NCI-H2227 treated with DMSO at 0.1 percent for 48 hours (cell line): ENCODE data around the gene CEP85L.

Experiments used
- DNase-seq: peaks from one replicate; lab custom pipeline; 2025; lab: John Stamatoyannopoulos, UW

The CEP85L gene

GRCh38 chr6:118621799-118622470 lies 29.5 kb downstream of the CEP85L start:
- DNase-seq: no peak

GRCh38 chr6:118620202-118620601 lies 31.2 kb downstream of the CEP85L start:
- DNase-seq: no peak

- peak; percentile 34 for DNase-seq
Measured at GRCh38 chr6:118618676-118619377, 32.6 kb downstream of the CEP85L start.

DNA sequence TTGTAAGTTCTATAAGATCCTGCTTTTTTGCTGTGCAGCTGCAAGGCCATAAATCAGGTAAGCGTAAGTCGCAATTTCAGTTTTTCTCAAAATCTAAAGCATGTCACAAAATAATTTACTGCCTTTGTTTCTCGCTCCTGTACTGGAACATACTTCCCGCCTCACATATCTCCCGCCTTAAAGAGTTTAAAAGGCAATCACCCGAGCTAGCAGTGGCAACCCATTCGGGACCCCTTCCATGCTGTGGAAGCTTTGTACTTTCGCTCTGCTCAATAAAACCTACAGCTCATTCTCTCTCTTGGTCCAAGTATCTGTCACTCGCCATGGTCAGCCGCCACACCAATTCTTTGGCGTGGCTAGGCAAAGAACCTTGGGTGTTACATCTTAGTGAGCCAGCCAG lies 34.0 kb downstream of the CEP85L start:
- no peak for DNase-seq

- DNase-seq: no peak
Measured at GRCh38 chr6:118611334-118611733, 40.1 kb downstream of the CEP85L start.

DNA sequence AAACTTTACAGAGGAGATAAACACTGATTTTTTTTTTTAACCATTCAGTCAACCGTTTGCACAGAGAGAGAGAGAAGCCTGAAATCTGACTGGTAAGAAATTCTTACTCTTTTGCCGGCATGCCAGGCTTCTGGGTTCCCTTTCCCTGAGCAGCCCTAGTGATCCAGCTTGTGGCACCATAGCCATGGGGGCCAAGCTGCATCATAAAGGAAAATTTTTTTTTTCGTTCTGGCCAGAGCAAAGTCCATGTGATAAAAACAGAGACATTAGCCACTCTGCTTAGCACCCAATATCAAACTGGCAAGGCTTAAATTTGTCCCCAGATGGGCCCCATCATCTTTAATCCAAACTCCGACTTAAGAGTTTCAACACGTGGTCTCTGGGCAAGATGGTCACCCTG lies 44.5 kb downstream of the CEP85L start:
- no peak for DNase-seq

- no peak for DNase-seq
Measured at GRCh38 chr6:118606268-118606667, 45.1 kb downstream of the CEP85L start.

DNA sequence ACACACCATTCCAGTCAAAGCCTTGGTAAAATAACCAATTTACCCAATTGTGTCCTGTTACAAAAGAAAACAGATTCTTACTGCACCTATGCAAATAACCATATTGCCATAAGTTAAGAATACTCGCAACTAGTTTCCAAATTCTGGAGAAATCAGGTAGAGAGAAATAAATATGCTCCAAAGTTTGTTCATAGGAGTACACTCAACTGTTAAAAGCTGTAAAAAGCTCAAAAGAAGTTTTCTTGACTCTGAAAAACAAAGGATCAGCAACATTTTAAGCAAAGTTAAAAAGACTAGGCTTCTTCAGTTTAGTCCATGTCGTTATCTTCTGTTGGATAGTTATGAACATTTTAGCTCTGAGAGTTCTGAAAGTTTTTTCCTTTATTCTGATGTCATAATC lies 48.0 kb downstream of the CEP85L start:
- no peak for DNase-seq

- DNase-seq: no peak
Measured at GRCh38 chr6:118602300-118602699, 49.1 kb downstream of the CEP85L start.

- no peak for DNase-seq
Measured at GRCh38 chr6:118598324-118598723, 53.1 kb downstream of the CEP85L start.

GRCh38 chr6:118597636-118598035 lies 53.8 kb downstream of the CEP85L start:
- DNase-seq: no peak

GRCh38 chr6:118596774-118597320 lies 54.5 kb downstream of the CEP85L start:
- DNase-seq: no peak

DNA sequence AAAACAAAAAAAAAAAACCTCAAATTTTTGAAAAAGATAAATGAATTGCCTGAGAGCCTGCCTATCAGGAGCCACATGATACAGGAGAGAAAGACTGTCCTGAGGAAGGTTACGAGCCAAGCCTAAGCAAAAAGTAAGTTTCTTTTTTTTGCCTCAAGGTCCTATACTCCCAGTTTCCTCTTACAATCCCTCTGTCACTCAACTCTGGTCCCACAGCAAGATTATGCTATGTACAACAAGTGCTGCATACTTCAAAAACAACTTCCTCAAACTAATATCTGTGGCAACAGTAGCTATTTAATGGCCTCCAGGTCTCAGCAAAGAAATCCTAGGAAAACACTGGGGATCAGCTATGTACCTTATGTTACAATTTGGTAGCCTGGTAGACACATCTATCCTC lies 56.5 kb downstream of the CEP85L start:
- no peak for DNase-seq

DNA sequence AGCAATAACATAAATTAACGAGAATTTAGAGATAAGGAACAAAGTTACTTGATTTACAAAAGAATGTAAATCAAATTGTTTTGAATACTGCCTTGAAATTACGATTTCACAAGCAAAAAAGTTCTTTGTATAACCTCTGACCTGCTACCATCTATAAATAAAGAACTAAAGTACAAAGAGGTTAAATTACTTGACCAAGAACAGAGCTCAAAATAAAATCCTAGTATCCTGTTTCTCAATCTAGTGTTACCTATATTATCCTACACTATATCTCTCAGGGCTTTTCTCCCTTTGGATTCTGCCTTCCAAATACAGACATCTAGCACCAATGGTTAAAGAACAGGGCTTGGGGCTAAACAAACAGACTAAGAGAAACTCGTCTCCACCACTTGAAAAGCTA lies 59.5 kb downstream of the CEP85L start:
- no peak for DNase-seq

GRCh38 chr6:118589649-118590365 lies 61.6 kb downstream of the CEP85L start:
- no peak for DNase-seq

GRCh38 chr6:118589186-118589585 lies 62.2 kb downstream of the CEP85L start:
- DNase-seq: no peak

GRCh38 chr6:118588626-118589025 lies 62.8 kb downstream of the CEP85L start:
- no peak for DNase-seq

DNA sequence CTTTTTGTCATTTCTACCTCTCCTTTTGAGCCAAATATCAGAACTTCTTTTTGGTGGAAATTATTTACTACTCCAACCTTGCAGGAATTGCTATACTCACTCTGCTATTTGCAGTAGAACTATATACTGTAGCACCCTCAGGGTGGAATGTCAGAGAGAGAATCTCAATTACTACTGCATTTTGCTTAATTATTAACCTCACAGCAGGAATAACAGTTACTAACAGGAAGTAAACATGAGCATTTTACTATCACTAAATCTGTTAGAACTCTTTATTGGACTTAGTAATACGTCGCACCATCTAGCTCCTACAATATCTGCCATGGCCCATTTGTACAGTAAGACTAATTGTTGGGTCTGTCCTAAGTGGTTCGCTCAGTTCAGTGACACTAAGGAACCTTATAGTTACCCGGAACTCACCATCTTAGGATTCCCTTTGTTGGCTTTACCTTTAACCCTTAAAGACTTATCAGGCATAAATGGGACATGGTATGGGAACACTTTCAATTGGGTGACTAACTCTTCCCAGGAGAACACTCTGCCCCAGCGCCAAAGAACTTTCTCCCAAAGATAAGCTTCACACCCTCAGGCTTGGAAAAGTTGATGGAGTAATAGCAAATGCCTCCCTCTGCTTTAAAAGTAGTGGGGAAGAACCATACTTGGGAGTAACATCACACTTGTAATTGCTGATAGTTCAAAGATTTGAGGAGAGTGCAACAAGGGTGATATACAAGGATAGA lies 64.5 kb downstream of the CEP85L start:
- DNase-seq: no peak

DNA sequence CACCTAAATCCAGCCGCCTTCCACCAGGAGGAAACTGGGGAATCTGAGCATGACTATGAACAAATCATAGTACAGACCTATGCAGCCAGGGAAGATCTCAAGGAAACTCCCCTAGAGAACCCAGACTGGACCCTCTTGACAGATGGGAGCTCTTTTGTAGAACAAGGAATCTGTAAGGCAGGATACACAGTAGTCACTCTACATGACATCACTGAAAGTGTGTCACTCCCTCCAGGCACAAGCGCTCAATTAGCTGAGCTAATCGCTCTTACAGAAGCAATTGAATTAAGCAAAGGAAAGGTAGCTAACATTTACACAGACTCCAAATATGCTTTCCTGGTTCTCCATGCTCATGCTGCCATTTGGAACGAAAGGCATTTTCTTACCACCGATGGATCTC lies 66.5 kb downstream of the CEP85L start:
- DNase-seq: no peak

DNA sequence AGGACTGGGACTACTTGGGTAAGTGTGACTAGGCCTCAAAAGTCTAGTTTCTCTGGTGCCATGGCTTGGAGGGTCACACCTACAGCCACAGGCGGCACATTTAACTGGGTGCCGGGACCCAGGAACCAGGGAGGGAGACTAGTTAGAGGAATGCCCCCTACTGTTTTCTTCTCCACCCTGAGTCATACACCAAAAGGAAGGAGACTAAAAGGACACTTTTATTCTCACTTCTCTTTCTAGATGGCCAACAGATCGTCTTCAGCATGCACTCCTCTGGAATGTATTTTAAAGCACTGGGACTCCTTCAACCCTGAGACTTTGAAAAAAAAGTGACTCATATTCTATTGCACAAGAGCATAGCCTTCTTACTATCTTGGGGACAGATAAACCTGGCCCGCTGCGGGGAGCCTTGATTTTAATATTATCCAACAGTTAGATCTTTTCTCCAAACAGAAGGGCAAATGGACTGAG lies 69.9 kb downstream of the CEP85L start:
- DNase-seq: no peak

GRCh38 chr6:118580585-118581419 lies 70.6 kb downstream of the CEP85L start:
- DNase-seq: peak; percentile 50
